ENCODE data around the gene PMM1.

DNA sequence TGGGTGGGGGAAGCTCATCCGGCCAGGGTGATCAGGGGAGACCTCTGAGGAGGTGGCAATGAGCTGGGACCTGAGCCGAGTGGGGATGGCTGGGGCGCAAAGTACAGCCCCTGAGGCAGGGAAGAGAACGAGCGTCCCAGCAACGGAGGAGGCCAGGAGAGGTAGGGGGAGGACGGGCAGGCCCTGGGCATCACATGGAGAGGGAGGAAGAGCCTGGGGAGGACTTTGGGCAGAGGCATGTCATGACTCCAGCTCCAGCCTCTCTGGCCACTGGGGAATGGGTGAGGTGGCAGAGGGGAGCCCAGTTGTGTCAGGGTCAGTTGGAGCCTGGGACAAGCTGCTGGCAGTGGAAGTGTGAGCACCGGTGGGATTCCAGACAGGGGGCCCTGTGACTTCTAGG lies 11.5 kb downstream of the PMM1 start:
- TF ChIP-seq EZH2 (IDR thresholded peaks at IDR 0.05; ENCODE audit: low read length, unreplicated experiment) (no peak), EZH2phosphoT487 (IDR thresholded peaks at IDR 0.05; ENCODE audit: borderline replicate concordance, low read length) (no peak)
- TF ChIP-seq, protein P1, sequence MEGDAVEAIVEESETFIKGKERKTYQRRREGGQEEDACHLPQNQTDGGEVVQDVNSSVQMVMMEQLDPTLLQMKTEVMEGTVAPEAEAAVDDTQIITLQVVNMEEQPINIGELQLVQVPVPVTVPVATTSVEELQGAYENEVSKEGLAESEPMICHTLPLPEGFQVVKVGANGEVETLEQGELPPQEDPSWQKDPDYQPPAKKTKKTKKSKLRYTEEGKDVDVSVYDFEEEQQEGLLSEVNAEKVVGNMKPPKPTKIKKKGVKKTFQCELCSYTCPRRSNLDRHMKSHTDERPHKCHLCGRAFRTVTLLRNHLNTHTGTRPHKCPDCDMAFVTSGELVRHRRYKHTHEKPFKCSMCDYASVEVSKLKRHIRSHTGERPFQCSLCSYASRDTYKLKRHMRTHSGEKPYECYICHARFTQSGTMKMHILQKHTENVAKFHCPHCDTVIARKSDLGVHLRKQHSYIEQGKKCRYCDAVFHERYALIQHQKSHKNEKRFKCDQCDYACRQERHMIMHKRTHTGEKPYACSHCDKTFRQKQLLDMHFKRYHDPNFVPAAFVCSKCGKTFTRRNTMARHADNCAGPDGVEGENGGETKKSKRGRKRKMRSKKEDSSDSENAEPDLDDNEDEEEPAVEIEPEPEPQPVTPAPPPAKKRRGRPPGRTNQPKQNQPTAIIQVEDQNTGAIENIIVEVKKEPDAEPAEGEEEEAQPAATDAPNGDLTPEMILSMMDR (conservative IDR thresholded peaks at IDR 0.05; ENCODE audit: low read depth, low read length) = no peak

Data from PC-3 (cell line).